ENCODE measurements around the gene REV1. TPM values are rescaled to one million over a fixed set of nuclear protein-coding genes. Genes with fewer than 3 reads are reported as not detected.
"Not testable (repeated sequence)": the region's sequence is repeated elsewhere in the genome, so short reads cannot be mapped to it uniquely, and the experiment has no call there.

Gene REV1
- polyA plus RNA-seq (2014; cell fraction: cytosol; rRNA removed), result 26.9 and 34.6 TPM in 2 replicates
- polyA plus RNA-seq (2014; cell fraction: nucleus; rRNA removed), result 130 and 158 TPM in 2 replicates

- peak; percentile 93 for DNase-seq (ENCODE audit: low spot score)
These were observed at the start of gene REV1 for GRCh38 chr2:99489761-99490622. Gene REV1, minus strand, starts transcription at chr2:99490017. Its CDS starts 25,042 bp downstream, at chr2:99464975.

DNA sequence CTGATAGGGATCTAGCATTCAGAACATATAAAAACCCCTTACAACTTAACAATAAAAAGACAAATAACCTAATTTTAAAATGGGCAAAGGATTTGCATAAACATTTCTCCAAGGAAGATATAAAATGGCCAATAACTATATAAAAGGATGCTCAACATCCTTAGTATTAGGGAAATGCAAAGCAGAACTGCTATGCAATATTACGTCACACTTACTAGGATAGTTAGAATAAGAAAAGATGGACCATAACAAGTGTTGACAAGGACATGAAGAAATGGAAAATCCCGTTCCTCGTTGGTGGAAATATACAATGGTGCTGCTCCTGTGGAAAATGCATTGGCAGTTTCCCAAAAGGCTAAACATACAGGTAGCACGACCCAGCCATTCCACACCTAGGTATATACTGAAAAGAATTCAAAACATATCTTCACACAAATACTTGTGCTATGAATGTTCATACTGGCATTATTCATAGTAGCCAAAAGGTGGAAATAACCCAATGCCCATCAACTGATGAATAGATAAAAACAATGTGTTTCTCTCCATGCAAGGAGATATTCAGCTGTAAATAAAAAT is 48.2 kb upstream of the REV1 start:
- no peak for DNase-seq (ENCODE audit: low spot score)

GRCh38 chr2:99524056-99524455 is 34.2 kb upstream of the REV1 start:
- DNase-seq (ENCODE audit: low spot score), result peak; percentile 21

DNA sequence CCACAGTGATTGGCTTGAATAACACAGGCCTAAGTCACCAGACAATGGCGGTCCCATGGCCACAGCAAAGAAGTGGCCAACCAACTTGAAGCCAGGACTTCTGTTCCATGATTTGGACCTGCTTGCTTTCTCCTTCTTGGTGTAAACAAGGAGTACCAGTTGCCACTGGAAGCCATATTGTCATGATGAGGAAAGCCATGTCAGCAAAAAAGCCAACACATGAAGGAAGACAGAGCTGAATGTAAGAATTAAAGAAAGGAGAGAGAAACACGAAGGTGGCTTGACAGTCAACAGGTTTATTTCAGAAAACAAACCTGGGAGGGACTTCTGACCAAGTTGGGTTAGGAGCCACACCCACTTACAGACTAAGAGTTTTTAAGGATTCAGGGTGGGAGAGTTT is 32.3 kb upstream of the REV1 start:
- no peak for DNase-seq (ENCODE audit: low spot score)

DNA sequence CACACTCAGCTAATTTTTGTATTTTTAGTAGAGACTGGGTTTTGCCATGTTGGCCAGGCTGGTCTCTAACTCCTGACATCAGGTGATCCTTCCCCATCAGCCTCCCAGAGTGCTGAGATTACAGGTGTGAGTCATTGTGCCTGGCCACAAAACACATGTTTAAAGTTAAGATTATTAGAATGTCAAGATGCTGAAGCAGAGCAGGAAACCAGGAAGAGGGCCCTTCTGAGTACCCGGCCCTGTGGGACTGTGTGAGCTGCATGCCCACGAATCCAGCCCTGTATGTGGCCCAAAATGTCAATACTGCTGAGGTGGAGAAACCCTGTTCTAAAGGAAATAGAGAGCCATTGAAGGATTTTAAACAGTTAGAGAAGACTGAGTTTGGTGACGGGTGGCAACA is 31.0 kb upstream of the REV1 start:
- DNase-seq (ENCODE audit: low spot score), result no peak

DNA sequence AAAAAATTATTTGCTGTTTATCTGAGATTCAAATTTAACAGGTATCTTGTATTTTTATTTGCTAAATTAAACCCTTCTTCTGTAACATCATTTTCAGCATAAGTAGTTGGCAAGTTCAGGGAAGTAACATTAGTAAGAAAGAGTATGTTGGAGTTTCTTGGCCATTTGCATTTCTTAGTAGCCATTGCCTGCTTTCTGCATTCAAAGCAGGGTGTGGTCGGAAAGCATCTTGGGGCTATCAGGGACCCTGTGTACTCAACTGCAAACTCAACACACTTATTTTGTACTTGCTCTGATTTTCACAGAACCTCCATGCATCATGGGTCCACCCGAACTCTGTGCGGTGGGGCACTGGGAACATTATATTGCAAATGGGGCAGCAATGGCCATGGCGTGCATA is 30.4 kb upstream of the REV1 start:
- DNase-seq (ENCODE audit: low spot score), result no peak

DNA sequence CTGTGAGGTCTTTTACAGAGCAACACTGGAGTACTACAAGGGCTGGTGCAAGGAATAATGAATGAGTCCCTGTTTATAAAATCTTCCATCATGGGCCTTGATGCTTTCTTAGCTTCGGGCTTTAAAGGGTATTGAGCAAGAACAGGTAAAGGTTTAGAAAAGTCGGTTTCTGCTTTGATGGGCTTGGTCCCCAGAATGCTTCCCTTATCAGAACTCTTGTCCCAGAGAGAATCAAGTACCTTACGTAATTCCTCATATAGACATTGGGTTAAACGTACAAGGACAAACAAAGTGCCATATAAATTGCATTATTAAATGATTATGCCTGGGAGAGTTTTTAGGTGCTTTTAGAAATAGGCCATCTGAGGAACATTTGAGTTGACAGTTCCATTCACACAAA is 24.5 kb upstream of the REV1 start:
- no peak for DNase-seq (ENCODE audit: low spot score)

- DNase-seq (ENCODE audit: low spot score), result no peak
These were observed 22.4 kb upstream of the REV1 start for GRCh38 chr2:99512181-99512591.

- DNase-seq (ENCODE audit: low spot score), result no peak
These were observed 19.6 kb upstream of the REV1 start for GRCh38 chr2:99509387-99509786.

DNA sequence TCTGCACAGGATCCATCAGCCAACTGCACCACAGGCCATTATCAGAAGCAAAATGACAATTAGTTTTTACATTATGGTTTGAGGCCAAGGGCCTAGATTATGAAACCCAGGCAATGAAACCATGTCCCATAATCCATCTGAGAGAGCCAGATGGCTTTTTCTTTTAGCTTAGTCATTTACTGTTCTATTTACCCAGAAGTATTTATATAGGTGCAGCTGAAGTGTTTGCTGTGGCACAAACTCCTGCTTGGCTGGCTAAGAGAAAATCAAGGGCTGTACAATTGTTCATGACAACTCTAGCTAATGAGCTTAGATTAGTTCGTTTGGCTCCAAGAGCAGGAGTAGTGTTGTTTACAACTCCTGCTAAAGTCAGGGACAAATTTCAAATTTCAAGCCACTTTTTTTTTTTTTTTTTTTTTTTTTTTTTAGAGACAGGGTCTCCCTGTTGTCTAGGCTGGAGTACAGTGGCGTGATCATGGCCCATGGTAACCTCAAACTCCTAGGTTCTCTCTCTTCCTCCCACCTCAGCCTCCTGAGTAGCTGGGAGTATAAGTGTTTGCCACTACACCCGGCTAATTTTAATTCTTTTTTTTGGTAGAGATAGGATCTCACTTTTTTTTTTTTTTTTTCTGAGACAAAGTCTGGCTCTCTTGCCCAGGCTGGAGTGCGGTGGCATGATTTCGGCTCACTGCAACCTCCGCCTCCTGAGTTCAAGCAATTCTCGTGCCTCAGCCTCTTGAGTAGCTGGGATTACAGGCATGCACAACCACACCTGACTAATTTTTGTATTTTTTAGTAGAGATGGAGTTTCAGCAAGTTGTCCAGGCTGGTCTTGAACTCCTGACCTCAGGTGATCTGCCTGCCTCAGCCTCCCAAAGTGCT is 18.4 kb upstream of the REV1 start:
- DNase-seq (ENCODE audit: low spot score), result no peak

GRCh38 chr2:99504844-99505584 is 15.2 kb upstream of the REV1 start:
- no peak for DNase-seq (ENCODE audit: low spot score)

DNA sequence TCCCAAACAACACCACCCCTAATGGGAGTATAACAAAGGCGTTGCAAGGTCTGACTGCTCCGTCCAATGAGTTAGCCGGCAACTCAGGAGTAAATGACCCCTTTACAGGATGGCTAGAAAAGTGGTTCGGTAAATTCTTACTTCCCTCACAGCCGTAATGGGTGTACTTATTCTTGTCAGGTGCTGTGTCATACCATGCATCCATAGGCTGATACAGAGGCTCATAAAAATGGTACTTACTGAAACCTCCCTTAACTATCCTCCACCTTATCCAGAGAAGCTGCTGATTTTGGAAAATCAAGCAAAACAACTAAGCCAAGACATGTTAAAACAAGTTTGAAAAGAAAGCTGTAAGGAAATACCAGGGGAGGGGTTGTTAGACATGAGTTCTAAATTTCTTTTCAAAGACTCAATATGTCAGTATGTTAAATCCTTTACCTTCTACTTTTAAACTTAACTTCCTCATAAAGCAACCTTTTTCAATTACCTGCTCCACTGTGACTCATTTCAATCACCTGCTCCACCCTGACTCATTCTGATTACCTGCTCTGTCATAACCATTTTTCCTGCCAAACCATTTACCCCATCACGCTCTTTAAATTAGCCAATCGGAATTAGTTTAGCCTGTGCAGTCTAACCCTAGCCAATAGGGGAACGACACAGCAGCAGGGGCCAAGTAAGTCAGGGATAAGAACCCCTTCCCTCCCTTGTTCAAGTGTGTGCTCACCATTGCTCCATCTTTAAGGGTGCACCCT is 14.0 kb upstream of the REV1 start:
- DNase-seq (ENCODE audit: low spot score), result not testable (repeated sequence)

- no peak for DNase-seq (ENCODE audit: low spot score)
These were observed 6.2 kb upstream of the REV1 start for GRCh38 chr2:99496021-99496420.

DNA sequence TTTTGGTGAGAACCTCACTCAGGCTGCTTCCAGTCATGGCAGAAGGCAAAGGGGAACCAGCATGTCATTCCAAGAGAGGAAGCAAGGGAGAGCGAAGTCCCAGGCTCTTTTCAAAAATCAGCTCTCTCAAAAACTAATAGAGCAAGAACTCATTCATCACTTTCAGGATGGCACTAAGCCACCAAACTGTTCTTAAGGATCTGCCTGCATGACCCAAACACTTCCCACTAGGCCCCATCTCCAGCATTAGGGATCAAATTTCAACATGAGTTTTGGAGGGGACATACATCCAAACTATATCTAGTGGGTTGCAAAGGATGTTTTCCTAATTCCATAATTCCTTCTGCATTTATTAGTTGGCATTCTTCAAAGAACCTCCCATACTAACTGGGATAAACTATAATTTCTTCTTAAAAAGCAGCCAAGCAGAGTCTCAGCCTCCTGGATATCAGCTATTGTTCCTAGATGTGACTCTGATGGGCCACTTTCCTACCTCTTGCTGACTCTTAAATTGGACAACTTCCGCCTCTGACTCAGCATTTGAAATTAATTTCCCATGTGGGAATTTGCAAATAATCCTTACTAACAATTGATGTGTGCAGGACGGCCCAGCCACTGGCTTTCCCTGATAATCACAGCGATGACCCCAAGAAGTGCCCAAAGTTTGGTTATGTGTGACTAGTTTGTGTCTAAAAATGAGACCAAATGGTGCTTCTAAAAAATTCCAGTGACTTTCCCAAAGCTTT is 5.5 kb upstream of the REV1 start:
- DNase-seq (ENCODE audit: low spot score), result no peak

- no peak for DNase-seq (ENCODE audit: low spot score)
These were observed 2.9 kb upstream of the REV1 start for GRCh38 chr2:99492721-99493120.

DNA sequence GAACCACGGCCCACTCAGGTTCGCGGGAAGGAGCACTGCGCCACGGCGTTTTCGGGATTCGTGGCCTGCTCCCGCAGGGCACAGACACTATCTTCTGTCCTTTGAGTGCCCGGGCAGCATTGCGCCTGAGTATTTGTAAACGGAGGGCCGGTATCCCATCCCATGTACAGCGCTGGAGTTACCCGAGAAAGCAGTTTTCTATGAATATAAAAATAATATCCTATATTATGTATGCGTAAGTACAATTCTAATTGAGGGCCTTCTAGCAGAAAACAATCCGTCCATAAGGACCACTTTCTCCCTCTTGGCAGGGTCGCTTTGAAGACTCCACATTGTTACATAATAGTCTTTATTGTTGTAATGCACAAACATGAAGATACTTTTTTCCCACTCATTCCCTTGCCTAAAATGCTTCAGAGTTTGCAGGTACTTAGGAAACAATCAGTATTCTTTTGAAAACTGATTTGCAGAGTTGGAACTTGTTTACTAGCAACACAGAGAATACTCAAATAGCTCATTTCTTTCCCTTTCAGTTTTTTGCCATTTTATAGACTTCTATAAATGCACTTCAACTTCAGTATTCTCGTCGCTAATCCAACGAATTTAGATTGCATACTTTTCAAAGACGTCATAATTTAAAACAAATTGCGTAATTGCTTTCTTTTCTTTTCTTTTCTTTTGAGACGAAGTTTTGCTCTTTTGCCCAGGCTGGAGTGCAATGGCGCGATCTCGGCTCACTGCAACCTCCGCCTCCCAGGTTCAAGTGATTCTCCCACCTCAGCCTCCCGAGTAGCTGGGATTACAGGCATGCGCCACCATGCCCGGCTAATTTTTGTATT is 1.0 kb upstream of the REV1 start:
- DNase-seq (ENCODE audit: low spot score), result no peak

GRCh38 chr2:99489063-99489760 is 605 bp downstream of the REV1 start:
- DNase-seq (ENCODE audit: low spot score), result peak; percentile 43

- no peak for DNase-seq (ENCODE audit: low spot score)
These were observed 1.2 kb downstream of the REV1 start for GRCh38 chr2:99488539-99489062.

Measured in SK-N-DZ (cell line).